GM19099 (cell line): ENCODE data around the gene MAP2K7.

Source experiments
- POLR2A ChIP-seq: IDR thresholded peaks from 3 replicates; pipeline ENCODE4 v1.6.1; 2011; ENCODE audit warnings: low read depth; ENCODE audit not compliant: insufficient read length; ENCODE audit errors: extremely low read depth

Gene MAP2K7

DNA sequence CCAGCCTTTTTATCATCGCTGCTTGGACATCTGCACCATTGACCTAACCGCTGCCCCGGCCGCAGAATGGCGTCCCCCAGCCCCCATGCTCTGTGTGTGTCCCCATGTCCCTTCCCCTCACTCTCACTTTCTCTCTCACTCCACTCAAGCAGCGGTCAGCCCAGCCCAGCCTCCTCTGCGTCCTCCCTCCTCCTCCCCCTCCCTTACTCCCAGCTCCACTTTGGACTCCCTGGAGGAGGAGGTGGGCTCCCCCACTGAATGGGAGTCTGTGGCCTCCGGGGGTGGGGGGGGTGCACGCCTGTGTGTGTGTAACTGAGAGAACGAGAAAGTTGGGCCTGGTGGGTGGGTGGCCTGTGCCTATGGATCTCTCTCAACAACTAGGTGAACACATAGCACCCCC lies 2.2 kb downstream of the MAP2K7 start:
- no peak for TF ChIP-seq POLR2A

DNA sequence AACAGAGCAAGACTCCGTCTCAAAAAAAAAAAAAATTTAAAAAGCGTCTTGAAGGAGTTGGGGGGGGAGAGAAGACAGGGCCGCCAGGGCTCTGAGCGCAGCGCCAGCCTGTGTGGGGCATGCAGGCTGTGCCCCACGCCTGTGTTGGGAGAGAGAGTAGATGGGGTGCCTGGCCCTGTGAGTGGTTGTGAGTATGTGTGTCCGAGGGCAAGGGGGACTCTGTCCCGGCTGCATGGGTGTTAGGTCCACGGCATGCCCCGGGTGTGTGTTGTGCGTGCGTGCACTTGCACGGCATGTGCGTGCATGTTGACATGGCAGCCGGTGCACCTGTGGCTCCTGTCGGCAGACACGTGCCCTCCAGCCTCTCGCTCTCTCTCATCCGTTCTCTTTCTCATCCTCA lies 3.4 kb downstream of the MAP2K7 start:
- TF ChIP-seq POLR2A: no peak

DNA sequence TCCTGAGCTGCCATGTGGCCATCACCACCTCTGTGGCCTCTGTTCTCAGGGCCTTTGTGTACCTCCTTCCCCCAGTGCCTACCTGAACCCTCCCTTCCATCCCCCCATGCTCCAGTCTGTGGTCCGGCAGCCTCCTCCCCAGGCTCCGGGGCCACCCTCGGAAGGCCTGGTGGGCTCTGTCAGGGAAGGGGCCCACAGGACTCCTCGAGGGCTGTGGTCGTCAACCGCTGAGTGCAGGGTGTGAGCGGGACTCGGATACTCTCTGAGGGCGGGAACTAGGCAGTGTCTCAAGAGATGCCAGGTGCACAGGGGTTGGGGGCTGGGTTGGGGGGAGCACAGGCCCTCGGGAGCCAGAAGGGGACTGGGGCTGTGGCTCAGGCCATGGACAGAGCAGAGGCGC lies 3.9 kb downstream of the MAP2K7 start:
- no peak for TF ChIP-seq POLR2A

DNA sequence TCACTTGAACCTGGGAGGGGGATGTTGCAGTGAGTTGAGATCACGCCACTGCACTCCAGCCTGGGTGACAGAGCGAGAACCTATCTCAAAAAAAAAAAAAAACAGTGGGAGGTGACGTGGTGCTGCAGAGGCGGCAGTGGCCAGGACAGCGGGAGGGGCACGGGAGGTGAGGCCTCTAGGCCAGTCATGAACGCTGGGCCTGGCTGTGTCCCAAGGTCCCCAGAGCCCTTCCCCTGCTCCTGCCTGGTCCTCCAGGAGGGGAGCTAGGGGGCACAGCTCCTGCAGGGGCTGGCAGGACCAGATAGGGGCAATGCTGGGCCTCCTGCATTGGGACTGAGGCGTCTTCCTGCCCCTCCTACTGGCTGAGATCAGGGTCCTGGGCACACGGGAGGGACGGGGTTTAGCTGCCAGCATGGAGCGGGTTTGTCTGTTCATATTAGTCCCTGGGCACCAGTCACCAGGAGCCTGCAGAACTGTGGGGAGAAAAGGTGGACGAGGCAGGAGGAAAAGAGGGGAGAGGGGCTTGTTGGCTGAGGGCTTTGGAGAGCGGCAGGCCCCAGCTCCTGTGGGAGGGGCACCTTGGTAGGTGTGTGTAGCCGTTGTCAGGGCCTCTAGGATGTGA lies 4.5 kb downstream of the MAP2K7 start:
- no peak for TF ChIP-seq POLR2A

DNA sequence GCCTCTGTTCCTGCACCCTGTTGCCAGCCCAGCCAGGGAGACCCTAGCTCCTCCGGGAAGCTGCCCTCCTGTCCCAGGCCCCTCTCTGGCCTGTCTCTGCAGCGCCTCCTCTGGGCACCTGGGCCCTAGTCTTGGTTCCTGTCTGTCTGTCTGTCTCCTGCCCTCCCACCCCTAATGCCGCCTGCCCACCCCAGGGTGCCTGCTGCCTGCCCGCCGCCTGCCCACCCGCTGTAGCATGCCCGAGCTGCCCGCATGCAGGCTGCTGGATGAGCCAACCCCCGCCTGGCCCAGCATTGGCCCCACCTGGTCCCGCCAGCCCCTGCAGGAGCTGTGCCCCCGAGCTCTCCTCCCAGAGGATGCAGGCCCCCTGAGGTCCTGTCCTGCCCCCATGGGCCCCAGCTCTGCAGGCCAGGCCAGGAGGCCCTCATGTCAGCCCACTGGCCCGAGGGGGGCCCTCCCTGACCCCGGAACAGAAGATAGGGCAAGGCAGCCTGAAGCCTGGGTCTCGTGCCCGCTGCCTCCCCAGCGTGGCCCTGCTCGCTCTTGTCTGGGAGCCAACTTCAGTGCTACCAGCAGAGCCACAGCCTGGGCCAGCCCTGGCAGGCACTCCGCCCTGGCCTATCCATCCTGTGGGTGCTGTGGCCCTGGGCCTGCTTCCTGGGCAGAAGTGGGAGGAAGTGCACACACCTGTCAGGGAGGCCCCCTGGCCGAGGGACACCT lies 5.2 kb downstream of the MAP2K7 start:
- TF ChIP-seq POLR2A: no peak

DNA sequence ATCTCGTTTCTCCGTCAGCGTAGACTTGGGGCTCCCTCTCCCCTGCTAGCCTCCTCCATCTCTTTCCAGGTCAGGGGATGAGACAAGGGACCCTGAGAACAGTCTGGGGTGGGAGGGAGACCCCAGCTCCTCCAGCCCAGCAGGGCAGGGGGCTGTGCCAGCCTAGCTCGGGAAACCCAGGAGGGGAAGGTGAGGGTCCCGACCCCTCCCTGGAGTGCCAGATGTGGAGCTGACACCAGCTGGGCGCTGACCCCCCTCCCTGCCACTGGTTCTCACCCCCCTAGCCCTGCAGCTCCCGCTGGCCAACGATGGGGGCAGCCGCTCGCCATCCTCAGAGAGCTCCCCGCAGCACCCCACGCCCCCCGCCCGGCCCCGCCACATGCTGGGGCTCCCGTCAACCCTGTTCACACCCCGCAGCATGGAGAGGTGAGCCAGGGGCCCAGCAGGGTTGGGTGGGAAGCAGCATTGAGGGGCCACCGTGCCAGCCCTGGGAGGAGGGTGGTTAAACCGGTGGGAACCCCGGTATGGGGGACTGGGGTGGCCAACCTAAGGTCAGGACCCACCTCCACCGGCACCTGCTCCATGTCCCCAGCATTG lies 5.9 kb downstream of the MAP2K7 start:
- no peak for TF ChIP-seq POLR2A

DNA sequence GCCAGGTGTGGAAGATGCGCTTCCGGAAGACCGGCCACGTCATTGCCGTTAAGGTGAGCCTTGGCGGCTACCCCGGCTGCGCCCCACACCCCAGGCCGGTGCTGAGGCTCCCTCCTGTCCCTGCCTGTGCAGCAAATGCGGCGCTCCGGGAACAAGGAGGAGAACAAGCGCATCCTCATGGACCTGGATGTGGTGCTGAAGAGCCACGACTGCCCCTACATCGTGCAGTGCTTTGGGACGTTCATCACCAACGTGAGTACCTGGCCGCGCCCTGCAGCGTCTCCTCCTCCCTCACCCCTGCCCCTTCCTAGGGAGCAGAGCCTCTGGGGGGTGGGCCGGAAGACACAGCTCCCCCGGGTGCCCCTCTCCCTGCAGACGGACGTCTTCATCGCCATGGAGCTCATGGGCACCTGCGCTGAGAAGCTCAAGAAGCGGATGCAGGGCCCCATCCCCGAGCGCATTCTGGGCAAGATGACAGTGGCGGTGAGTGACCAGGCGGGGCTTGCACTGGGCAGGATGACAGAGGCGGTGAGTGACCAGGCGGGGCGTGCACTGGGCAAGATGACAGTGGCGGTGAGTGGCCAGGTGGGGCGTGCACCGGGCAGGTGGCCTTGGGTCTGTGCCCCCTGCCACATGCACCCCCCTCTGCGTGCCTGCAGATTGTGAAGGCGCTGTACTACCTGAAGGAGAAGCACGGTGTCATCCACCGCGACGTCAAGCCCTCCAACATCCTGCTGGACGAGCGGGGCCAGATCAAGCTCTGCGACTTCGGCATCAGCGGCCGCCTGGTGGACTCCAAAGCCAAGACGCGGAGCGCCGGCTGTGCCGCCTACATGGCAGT lies 6.9 kb downstream of the MAP2K7 start:
- TF ChIP-seq POLR2A: no peak

DNA sequence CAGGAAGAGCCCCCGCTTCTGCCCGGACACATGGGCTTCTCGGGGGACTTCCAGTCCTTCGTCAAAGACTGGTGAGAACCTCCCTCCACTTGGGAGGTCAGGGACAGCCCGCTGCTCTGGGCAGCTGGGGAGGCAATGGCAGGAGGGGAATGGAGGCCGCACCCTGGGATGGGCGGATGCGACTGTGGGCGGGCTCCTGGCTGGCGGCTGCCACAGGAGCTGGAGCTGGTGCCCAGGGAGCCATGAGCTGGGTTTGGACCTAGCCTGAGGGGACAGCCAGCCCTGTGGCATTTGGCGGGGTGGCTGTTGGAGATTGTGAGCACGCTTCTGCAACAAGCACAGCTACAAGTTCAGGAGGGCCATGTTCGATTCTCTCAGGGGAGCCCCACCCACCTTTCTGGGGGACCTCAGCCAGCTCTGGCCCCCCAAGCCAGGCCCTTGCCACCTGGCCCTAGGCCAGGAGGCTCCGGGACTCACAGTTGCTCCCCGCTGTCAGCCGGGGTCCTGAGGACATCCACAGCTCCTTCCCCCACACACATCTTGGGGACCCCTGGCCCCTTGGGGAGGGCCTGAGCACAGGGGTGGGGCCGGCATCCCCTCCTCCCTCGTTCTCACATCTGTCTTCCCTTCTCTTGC lies 7.9 kb downstream of the MAP2K7 start:
- TF ChIP-seq POLR2A: no peak

DNA sequence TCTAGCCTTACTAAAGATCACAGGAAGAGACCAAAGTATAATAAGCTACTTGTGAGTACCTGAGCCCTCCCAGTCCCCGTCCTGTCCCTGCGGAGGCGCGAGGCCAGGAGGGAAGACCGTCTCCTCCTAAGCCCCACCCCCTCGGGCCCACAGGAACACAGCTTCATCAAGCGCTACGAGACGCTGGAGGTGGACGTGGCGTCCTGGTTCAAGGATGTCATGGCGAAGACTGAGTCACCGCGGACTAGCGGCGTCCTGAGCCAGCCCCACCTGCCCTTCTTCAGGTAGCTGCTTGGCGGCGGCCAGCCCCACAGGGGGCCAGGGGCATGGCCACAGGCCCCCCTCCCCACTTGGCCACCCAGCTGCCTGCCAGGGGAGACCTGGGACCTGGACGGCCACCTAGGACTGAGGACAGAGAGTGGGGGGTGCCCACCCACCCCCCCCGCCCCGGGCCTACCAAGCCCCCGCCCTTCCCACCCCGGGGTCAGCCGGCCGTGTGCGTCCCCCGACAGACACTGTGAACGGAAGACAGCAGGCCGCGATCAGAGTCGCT lies 8.5 kb downstream of the MAP2K7 start:
- no peak for TF ChIP-seq POLR2A

DNA sequence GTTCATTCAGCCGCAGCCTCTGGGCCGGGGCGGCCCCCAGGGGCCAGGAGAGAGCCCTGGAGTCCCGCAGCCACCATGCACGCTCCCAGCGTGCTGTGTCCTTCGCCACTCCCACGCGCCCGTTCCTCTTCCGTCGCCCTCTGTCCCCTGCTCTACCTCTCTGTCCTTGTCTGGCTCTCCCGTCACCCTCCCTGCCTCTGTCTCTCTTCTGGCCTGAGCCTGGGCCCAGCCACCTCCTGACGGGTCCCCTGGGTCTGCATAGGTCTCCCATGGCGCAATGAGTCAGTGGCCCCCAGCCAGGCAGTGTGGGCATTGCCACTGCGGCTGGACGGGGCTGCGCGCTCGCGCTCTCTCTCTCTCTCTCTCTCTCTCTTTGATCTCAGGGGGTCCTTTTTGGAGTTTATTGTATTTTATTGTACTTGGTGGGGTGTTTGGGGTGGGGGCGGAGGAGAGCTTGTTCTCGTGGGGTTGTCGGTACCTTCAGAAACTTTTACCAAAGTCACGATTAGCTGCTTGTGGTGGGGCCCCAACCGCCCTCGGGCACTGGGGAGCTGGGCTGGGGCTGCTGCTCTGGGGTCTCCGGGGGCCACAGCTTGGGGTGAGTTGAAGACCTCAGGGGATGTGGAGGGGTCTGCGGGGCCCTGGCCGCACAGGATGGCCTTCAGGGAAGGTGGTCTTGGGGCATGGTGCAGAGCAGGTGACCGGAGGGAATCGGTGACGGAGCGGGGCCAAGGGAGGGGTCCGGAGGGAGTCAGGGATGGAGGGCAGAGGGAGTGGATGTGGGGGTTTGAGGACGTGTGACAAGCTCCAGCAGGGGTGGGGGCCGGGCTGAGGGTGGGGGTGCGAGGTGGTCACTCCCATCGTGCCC lies 9.3 kb downstream of the MAP2K7 start:
- TF ChIP-seq POLR2A: no peak

DNA sequence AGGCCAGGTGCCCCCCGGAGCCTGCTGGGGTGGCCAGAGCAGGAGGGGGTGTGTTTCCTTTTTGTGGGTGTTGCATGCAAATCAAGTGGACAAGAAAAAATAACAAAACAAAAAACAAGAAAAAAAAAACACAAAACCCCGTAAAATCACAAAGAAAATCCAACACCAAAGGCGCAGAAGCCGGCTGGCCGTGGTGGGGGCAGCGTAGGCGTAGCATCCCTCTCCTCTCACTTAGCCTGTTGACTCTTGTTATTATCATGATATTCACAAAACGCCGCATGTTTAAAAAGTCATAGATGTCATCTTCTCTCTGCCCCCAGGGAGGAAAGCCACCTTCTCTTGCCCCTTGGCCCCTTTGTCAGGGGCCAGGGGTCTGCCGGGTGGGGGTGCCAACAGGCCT lies 10.0 kb downstream of the MAP2K7 start:
- TF ChIP-seq POLR2A: no peak

DNA sequence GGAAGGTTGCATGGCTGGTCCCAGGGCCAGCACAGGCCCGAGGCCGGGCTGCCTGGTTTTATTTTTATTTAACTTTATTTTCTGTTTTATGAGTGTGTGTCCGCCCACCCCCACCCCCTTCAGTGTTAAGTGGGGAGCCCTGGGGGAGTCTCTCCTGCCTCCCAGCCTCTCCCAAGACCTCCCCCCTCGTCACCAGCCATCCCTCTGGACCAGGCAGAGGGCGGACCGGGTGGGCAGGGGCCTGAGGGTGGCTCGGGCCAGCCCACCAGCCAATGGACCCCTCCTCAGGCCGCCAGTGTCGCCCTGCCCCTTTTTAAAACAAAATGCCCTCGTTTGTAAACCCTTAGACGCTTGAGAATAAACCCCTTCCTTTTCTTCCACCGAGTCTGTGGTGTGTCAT lies 10.4 kb downstream of the MAP2K7 start:
- TF ChIP-seq POLR2A: no peak

DNA sequence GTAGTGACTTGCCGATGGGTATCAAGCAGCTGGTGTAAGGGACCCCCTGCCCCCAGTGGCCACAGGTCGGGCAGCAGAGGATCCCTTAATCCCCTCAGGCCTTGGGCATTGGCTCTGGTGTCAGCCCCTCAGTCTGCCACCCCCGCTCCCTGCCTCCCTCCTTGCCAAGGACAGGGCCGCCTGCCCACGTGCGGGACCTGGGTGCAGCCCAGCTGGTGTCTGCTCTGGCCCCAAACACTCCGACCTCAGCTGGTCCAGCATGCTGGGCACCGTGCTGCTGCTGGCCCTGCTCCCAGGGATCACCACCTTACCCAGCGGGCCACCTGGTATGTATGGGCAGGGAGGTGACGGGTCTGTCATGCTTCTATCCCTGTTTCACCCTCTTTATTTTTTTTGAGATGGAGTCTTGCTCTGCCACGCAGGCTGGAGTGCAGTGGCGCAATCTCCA lies 10.9 kb downstream of the MAP2K7 start, which contains the start of gene TGFBR3L:
Gene TGFBR3L (plus strand): TSS at position 233 of the 448 bp plus-strand sequence.
- TF ChIP-seq POLR2A: no peak
